Progenitor cell of endocrine pancreas (in vitro differentiated cells): ENCODE results near the gene PRRX2. TPM values are rescaled to one million over a fixed set of nuclear protein-coding genes. Genes with fewer than 3 reads are reported as not detected.
A peak's percentile ranks its signal among the peaks of the same experiment; 100 is the strongest.

Experiments used
- DNase-seq: peaks from one replicate; pipeline ENCODE4 v3.0.0; 2021; ENCODE audit warnings: low spot score; ENCODE audit not compliant: unreplicated experiment
- H3K27ac Mint-ChIP-seq: 2 replicates; pipeline ENCODE4 v1.8.0; 2021; ENCODE audit warnings: mild to moderate bottlenecking, moderate library complexity, mixed read lengths
- H3K27me3 Mint-ChIP-seq: 2 replicates; pipeline ENCODE4 v1.8.0; 2021; ENCODE audit warnings: mixed read lengths
- H3K36me3 Mint-ChIP-seq: 2 replicates; pipeline ENCODE4 v1.8.0; 2022; ENCODE audit warnings: mixed read lengths; ENCODE audit not compliant: insufficient read depth
- H3K4me1 Mint-ChIP-seq: 2 replicates; pipeline ENCODE4 v1.8.0; 2021; ENCODE audit warnings: low read depth, mixed read lengths
- H3K4me3 Mint-ChIP-seq: 2 replicates; pipeline ENCODE4 v1.8.0; 2021; ENCODE audit warnings: low read depth, mild to moderate bottlenecking, moderate library complexity, mixed read lengths
- H3K9me3 Mint-ChIP-seq: 2 replicates; pipeline ENCODE4 v1.8.0; 2021; ENCODE audit warnings: low read depth, mixed read lengths
- total RNA-seq: library from RNA; stranded (reverse); gene quantifications from 2 replicates; pipeline ENCODE4 v1.2.1, GENCODE V29; 2021
- TF ChIP-seq, protein P1 (sequence below): fragments of 200-600 bp; sonication (generic); IDR thresholded peaks from one replicate; pipeline ENCODE4 v1.5.0; 2021; ENCODE audit warnings: antibody characterized with exemption, mild to moderate bottlenecking; ENCODE audit not compliant: unreplicated experiment

The PRRX2 gene
- total RNA-seq, 1 donor from 2014 or later: 0.79 TPM

DNA sequence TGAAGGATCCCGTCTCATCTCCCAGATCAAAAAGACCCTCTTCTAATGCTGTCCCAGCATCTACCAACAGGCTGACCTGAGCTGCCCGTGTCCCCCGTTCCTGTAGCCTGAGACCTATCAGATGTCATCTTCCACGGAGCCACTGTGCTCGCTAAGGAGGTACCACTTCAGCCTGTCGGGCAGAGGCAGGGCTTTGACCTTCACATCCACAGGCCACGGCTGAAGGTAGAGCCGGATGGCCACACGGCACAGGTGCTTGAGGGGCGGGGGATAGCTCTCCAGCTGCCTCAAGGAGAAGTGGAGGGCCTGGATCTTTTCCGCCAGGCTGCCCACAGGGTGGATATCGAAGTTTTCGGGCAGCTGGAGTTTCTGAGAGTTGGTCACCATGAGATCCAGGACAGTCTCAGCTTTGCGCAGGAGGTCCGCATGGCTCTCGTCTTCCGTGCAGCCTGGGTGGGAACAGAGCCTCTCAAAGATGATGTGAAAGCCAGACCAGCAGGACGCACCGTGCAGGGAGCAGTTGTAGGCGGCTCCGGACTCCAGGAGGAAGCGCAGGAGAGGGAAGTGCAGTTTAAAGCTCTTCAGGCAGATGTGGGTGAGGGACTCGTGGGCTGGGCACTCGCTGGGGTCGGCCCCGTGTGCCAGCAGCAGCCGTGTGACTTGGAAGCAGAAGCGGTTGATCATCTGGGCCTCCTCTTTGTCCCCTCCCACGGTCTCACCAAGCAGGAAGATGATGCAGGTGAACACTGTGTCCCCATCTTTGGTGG is 27.6 kb upstream of the PRRX2 start:
- Mint-ChIP-seq H3K27ac (peak overlapping the region; percentile 45), H3K27me3 (no peaks in the 10 kb centered on the region), H3K4me3 (peak overlapping the region; percentile 45), H3K36me3 (peaks cover 7% of the 10 kb centered on the region), H3K4me1 (peaks cover 10% of the 10 kb centered on the region), H3K9me3 (no peaks in the 10 kb centered on the region)
- TF ChIP-seq, protein P1, sequence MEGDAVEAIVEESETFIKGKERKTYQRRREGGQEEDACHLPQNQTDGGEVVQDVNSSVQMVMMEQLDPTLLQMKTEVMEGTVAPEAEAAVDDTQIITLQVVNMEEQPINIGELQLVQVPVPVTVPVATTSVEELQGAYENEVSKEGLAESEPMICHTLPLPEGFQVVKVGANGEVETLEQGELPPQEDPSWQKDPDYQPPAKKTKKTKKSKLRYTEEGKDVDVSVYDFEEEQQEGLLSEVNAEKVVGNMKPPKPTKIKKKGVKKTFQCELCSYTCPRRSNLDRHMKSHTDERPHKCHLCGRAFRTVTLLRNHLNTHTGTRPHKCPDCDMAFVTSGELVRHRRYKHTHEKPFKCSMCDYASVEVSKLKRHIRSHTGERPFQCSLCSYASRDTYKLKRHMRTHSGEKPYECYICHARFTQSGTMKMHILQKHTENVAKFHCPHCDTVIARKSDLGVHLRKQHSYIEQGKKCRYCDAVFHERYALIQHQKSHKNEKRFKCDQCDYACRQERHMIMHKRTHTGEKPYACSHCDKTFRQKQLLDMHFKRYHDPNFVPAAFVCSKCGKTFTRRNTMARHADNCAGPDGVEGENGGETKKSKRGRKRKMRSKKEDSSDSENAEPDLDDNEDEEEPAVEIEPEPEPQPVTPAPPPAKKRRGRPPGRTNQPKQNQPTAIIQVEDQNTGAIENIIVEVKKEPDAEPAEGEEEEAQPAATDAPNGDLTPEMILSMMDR: no peak
- no peak for DNase-seq

DNA sequence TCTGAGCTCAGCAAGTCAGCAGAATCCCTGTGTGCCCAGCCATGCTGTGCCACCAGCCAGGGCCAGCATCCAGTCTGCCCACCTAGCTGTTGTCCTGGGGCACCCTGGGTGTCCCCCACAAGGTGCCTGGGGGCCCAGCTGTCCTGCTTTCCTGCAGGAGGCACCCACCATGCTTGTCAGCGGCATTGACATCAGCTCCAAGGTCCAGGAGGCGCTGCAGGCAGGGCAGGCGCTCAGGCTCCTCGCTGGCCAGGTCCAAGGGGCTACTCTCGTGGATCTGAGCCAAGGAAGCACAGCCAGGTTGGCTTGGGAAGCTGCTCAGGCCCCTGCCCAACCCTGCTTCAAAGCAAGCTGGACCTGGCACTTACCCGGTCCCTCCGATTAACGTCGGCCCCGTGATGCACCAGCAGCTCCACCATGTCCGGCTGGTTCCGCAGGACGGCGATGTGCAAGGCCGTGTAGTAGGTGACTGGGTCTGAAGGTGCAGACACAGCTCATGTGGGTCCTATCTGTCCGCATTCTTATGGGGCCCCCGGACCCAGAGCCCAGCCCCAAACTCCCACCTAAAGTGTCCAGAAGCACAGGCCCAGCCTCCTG is 26.3 kb upstream of the PRRX2 start:
- Mint-ChIP-seq H3K4me1 (peaks cover 10% of the 10 kb centered on the region), H3K4me3 (no peak overlapping the region), H3K27ac (no peak overlapping the region), H3K9me3 (no peaks in the 10 kb centered on the region), H3K36me3 (peaks cover 7% of the 10 kb centered on the region), H3K27me3 (no peaks in the 10 kb centered on the region)
- no peak for DNase-seq
- TF ChIP-seq, protein P1: no peak

DNA sequence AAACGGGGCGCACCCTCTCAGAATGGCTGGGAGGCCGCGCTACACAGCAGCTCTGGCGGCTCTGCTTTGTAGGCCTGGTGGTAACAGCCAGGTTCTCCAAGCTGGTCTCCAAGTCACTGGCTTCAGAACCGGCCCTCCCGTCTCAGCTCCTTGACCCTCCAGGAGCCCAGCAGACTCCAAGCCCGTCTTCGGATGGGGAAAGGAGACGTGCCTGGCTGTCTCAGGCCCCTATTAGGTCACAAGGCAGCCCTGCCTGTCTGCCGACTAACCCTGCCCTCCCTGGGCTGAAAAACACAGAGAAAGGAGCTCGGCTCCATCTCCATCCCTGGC is 25.7 kb upstream of the PRRX2 start:
- peak overlapping the region; percentile 74 for H3K4me3 Mint-ChIP-seq
- no peak overlapping the region for H3K27ac Mint-ChIP-seq
- H3K4me1 Mint-ChIP-seq: peaks cover 10% of the 10 kb centered on the region
- TF ChIP-seq, protein P1: no peak
- no peak for DNase-seq
- no peaks in the 10 kb centered on the region for H3K27me3 Mint-ChIP-seq
- no peaks in the 10 kb centered on the region for H3K9me3 Mint-ChIP-seq
- peaks cover 7% of the 10 kb centered on the region for H3K36me3 Mint-ChIP-seq

DNA sequence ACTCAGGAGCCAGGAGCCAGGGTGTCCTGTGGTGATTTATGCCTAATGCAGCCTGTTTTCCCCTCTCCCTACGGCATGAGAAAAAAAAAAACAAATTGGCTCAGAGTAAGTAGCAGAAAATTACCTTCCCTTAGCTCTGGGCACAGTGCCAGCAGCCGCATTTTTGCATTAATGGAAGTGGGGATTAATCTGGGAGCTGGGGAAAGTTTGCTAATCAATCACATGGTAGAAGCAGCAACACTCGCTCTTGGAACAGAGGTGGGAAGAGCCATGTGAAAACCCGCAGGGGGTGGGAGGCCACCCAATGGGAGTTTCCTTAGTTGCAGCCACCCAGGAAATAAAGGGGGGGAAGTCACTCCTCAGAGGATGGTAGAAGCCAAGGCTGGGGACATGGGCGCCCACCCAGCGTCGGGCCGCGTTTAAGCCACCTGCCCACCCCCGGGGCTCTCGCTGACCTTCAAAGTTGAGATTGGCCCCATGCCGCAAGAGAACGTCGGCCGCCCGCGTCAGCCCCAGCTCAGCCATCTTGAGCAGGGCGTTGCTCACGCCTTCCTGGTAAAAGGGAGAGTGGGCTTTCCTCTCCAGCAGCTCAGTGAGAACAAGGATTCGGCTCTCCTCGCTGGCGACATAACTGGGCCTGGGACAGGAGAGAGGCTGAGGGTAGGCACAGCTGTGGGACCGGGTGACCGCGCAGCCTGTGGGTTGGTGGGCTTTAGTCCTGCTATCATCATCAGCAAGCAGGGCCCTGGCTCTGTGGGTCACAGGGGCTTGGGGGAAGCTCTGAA is 25.2 kb upstream of the PRRX2 start:
- H3K4me3 Mint-ChIP-seq: peak overlapping the region; percentile 74
- H3K4me1 Mint-ChIP-seq: peaks cover 10% of the 10 kb centered on the region
- no peak overlapping the region for H3K27ac Mint-ChIP-seq
- TF ChIP-seq, protein P1: no peak
- H3K27me3 Mint-ChIP-seq: no peaks in the 10 kb centered on the region
- peaks cover 5% of the 10 kb centered on the region for H3K36me3 Mint-ChIP-seq
- no peak for DNase-seq
- no peaks in the 10 kb centered on the region for H3K9me3 Mint-ChIP-seq
